OCI-LY1 (cell line): Measurements from ENCODE around the gene ZNF844.

Source experiments
- CTCF ChIP-seq: fragments of 200-600 bp; sonication (generic), shearing (Covaris generic); IDR thresholded peaks from 2 replicates; pipeline ENCODE4 v1.5.1; 2017; ENCODE audit warnings: mild to moderate bottlenecking, antibody characterized with exemption, low read length, moderate library complexity, mixed read lengths
- EZH2 ChIP-seq: fragments of 200-600 bp; sonication (generic), shearing (Covaris generic); IDR thresholded peaks from 2 replicates; pipeline ENCODE4 v1.8.0; 2017; ENCODE audit warnings: borderline replicate concordance, mixed run types, mild to moderate bottlenecking, antibody characterized with exemption, low read length, moderate library complexity, mixed read lengths

GRCh38 chr19:12015753-12016116 lies 48.8 kb upstream of the ZNF844 start:
- TF ChIP-seq CTCF (no peak), EZH2 (no peak)
